Measurements from ENCODE around the gene SULT1B1.

DNA sequence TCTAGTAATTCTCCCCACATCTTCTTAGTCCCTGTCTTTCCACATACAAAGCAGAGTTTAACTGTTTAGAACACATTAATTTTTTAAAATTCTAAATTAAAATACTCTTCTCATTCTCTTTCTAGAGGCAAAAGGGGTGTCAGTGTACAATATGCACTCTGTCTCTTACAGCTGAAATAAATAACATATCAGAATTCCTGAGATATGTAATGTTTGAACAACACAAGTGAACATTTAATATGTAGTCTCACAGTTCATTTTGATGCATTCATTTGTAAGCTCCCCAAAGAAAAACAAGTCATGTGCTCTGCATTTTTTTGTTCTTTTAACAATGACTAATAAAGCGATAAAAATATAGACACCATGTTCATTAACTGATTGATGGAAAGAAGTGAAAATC, 19.7 kb upstream of the SULT1B1 start:
- TF ChIP-seq, protein P1, sequence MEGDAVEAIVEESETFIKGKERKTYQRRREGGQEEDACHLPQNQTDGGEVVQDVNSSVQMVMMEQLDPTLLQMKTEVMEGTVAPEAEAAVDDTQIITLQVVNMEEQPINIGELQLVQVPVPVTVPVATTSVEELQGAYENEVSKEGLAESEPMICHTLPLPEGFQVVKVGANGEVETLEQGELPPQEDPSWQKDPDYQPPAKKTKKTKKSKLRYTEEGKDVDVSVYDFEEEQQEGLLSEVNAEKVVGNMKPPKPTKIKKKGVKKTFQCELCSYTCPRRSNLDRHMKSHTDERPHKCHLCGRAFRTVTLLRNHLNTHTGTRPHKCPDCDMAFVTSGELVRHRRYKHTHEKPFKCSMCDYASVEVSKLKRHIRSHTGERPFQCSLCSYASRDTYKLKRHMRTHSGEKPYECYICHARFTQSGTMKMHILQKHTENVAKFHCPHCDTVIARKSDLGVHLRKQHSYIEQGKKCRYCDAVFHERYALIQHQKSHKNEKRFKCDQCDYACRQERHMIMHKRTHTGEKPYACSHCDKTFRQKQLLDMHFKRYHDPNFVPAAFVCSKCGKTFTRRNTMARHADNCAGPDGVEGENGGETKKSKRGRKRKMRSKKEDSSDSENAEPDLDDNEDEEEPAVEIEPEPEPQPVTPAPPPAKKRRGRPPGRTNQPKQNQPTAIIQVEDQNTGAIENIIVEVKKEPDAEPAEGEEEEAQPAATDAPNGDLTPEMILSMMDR (conservative IDR thresholded peaks at IDR 0.05; ENCODE audit: low read length), result no peak
- TF ChIP-seq EZH2phosphoT487 (IDR thresholded peaks at IDR 0.05; ENCODE audit: borderline replicate concordance, low read depth, low read length), result no peak
